Trophoblast cell (in vitro differentiated cells and primary cell): Measurements from ENCODE around the gene PYGL.
A peak's percentile ranks its signal among the peaks of the same experiment; 100 is the strongest.

Source experiments
- DNase-seq, 2 donors: peaks; one replicate each; pipeline ENCODE4 v3.0.0-alpha.2; 2016
- H2AFZ ChIP-seq: 2 replicates; pipeline ENCODE4 v1.6.1; 2013; ENCODE audit warnings: low read length, moderate library complexity, mild to moderate bottlenecking; ENCODE audit not compliant: insufficient read depth, poor library complexity
- H2AK5ac ChIP-seq: 2 replicates; pipeline ENCODE4 v1.6.1; 2013; ENCODE audit warnings: mild to moderate bottlenecking, low read length
- H2BK120ac ChIP-seq: 2 replicates; pipeline ENCODE4 v1.6.1; 2013; ENCODE audit warnings: low read length, mild to moderate bottlenecking, moderate library complexity; ENCODE audit not compliant: insufficient read depth, poor library complexity
- H2BK12ac ChIP-seq: 2 replicates; pipeline ENCODE4 v1.6.1; 2013; ENCODE audit warnings: mild to moderate bottlenecking, low read length, moderate library complexity
- H2BK5ac ChIP-seq: 2 replicates; pipeline ENCODE4 v1.6.1; 2013; ENCODE audit warnings: low read length, low read depth, moderate library complexity, mild to moderate bottlenecking; ENCODE audit not compliant: poor library complexity
- H3K14ac ChIP-seq: 2 replicates; pipeline ENCODE4 v1.6.1; 2013; ENCODE audit warnings: mild to moderate bottlenecking, low read length
- H3K18ac ChIP-seq: 2 replicates; pipeline ENCODE4 v1.6.1; 2013; ENCODE audit warnings: mild to moderate bottlenecking, low read length
- H3K23ac ChIP-seq: 2 replicates; pipeline ENCODE4 v1.6.1; 2013; ENCODE audit warnings: low read length
- H3K27ac ChIP-seq: 2 replicates; pipeline ENCODE4 v1.5.1; 2013; ENCODE audit warnings: low read depth, mild to moderate bottlenecking, inconsistent platforms, low read length, moderate library complexity
- H3K27me3 ChIP-seq: 2 replicates; pipeline ENCODE4 v1.6.1; 2013; ENCODE audit warnings: inconsistent platforms, mild to moderate bottlenecking, low read length, moderate library complexity; ENCODE audit not compliant: insufficient read depth
- H3K36me3 ChIP-seq, 2 experiments: 1 replicate in 1 of 2; 2 replicates in 1 of 2; pipeline ENCODE4 v1.6.1; 2013; ENCODE audit warnings: low read length in 2 of 2, mild to moderate bottlenecking in 2 of 2, moderate library complexity in 1 of 2; ENCODE audit not compliant: insufficient read depth in 2 of 2, control insufficient read depth in 1 of 2
- H3K4ac ChIP-seq: 2 replicates; pipeline ENCODE4 v1.6.1; 2013; ENCODE audit warnings: low read depth, mild to moderate bottlenecking, low read length, moderate library complexity
- H3K4me1 ChIP-seq, 2 experiments: 1 replicate in 1 of 2; 2 replicates in 1 of 2; pipeline ENCODE4 v1.6.1; 2013; ENCODE audit warnings: low read length in 2 of 2, mild to moderate bottlenecking in 2 of 2, moderate library complexity in 1 of 2; ENCODE audit not compliant: insufficient read depth in 2 of 2, control insufficient read depth in 1 of 2
- H3K4me2 ChIP-seq: 2 replicates; pipeline ENCODE4 v1.6.1; 2013; ENCODE audit warnings: inconsistent platforms, mild to moderate bottlenecking, low read length, moderate library complexity
- H3K4me3 ChIP-seq: 2 replicates; pipeline ENCODE4 v1.5.1; 2013; ENCODE audit warnings: mild to moderate bottlenecking, low read depth, low read length, inconsistent platforms
- H3K79me1 ChIP-seq: one replicate; pipeline ENCODE4 v1.6.1; 2013; ENCODE audit warnings: low read length
- H3K79me2 ChIP-seq: 2 replicates; pipeline ENCODE4 v1.6.1; 2013; ENCODE audit warnings: low read length, mild to moderate bottlenecking; ENCODE audit not compliant: control insufficient read depth, insufficient read depth, poor library complexity
- H3K9ac ChIP-seq: 2 replicates; pipeline ENCODE4 v1.6.1; 2013; ENCODE audit warnings: mild to moderate bottlenecking, low read length
- H3K9me3 ChIP-seq: 2 replicates; pipeline ENCODE4 v1.6.1; 2013; ENCODE audit warnings: low read depth, mild to moderate bottlenecking, control low read depth, inconsistent platforms, low read length; ENCODE audit not compliant: insufficient read depth
- H4K12ac ChIP-seq: 2 replicates; pipeline ENCODE4 v1.6.1; 2013; ENCODE audit warnings: low read depth, mild to moderate bottlenecking, low read length, moderate library complexity
- H4K8ac ChIP-seq: 2 replicates; pipeline ENCODE4 v1.6.1; 2013; ENCODE audit warnings: low read depth, mild to moderate bottlenecking, low read length, moderate library complexity
- H4K91ac ChIP-seq: one replicate; pipeline ENCODE4 v1.6.1; 2013; ENCODE audit warnings: low read depth, mild to moderate bottlenecking, low read length, moderate library complexity
- WGBS: extraction: QIAGEN DNeasy Blood & Tissue Kit; methylation state at CpG from one replicate; pipeline ENCODE4 v1.1.7; 2013; ENCODE audit warnings: missing lambda C conversion rate; ENCODE audit not compliant: insufficient read length, insufficient coverage; ENCODE audit errors: extremely low coverage; 5-methylcytosine and 5-hydroxymethylcytosine counted together

PYGL gene

DNA sequence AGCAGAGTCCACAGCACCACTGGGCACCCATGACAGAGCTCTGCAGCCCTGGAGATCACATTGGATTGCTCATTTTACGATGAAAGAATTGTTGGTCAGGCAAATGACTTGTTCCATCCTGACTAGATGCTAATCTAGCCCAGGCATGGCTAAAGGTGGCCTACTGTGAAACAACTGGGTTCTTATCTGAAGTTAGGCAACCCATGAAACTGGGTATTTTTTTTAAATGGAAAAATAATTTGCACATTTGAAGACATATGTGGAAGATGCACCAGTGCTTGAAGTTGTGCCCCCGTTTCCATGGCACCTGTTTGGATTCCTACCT lies 8.3 kb downstream of the PYGL start:
- Histone ChIP-seq H4K8ac (no peak overlapping the region), H3K27me3 (no peaks in the 10 kb centered on the region), H3K9ac (no peak overlapping the region), H2AFZ (no peak overlapping the region), H3K9me3 (no peaks in the 10 kb centered on the region), H3K4me2 (no peak overlapping the region), H3K36me3 (no peaks in the 10 kb centered on the region), H2BK5ac (no peak overlapping the region), H2BK120ac (no peak overlapping the region), H3K23ac (no peak overlapping the region), H3K4me3 (no peak overlapping the region), H3K18ac (no peak overlapping the region), H2AK5ac (no peak overlapping the region), H3K4ac (no peak overlapping the region), H4K91ac (no peak overlapping the region), H4K12ac (no peak overlapping the region), H3K27ac (no peak overlapping the region), H3K4me1 (no peaks in the 10 kb centered on the region), H2BK12ac (no peak overlapping the region), H3K79me1 (no peaks in the 10 kb centered on the region), H3K14ac (no peak overlapping the region), H3K79me2 (no peaks in the 10 kb centered on the region)
- DNase-seq = no peak
- WGBS = no CpG with 5 or more reads among the region's 2 CpGs

GRCh38 chr14:50935126-50936015 lies 8.9 kb downstream of the PYGL start:
- H3K27ac ChIP-seq = no peak overlapping the region
- H3K27me3 ChIP-seq = no peaks in the 10 kb centered on the region
- no peak overlapping the region for H2AK5ac ChIP-seq
- H2BK12ac ChIP-seq = no peak overlapping the region
- H3K4me3 ChIP-seq = no peak overlapping the region
- no CpG with 5 or more reads among the region's 5 CpGs for WGBS
- no peak overlapping the region for H2AFZ ChIP-seq
- no peak overlapping the region for H3K9ac ChIP-seq
- H3K9me3 ChIP-seq = no peaks in the 10 kb centered on the region
- no peak overlapping the region for H3K4me2 ChIP-seq
- H4K12ac ChIP-seq = no peak overlapping the region
- H4K8ac ChIP-seq = no peak overlapping the region
- no peak overlapping the region for H3K23ac ChIP-seq
- H3K36me3 ChIP-seq = no peaks in the 10 kb centered on the region
- H4K91ac ChIP-seq = no peak overlapping the region
- no peak overlapping the region for H2BK120ac ChIP-seq
- no peak for DNase-seq
- H3K79me2 ChIP-seq = no peaks in the 10 kb centered on the region
- no peak overlapping the region for H3K4ac ChIP-seq
- H3K18ac ChIP-seq = no peak overlapping the region
- no peak overlapping the region for H3K14ac ChIP-seq
- no peaks in the 10 kb centered on the region for H3K4me1 ChIP-seq
- H2BK5ac ChIP-seq = no peak overlapping the region
- no peaks in the 10 kb centered on the region for H3K79me1 ChIP-seq

- H3K9me3 ChIP-seq = no peaks in the 10 kb centered on the region
- H4K91ac ChIP-seq = no peak overlapping the region
- no peak overlapping the region for H3K4ac ChIP-seq
- no peak overlapping the region for H2AFZ ChIP-seq
- H3K4me3 ChIP-seq = no peak overlapping the region
- H2BK5ac ChIP-seq = no peak overlapping the region
- no peaks in the 10 kb centered on the region for H3K36me3 ChIP-seq
- no peak overlapping the region for H2BK12ac ChIP-seq
- no peaks in the 10 kb centered on the region for H3K79me1 ChIP-seq
- H3K9ac ChIP-seq = no peak overlapping the region
- no peak overlapping the region for H3K4me2 ChIP-seq
- H3K4me1 ChIP-seq = no peaks in the 10 kb centered on the region
- H3K14ac ChIP-seq = no peak overlapping the region
- no peaks in the 10 kb centered on the region for H3K27me3 ChIP-seq
- no peak overlapping the region for H3K27ac ChIP-seq
- H4K8ac ChIP-seq = no peak overlapping the region
- peak in 1 of 2 donors; percentile 43 for DNase-seq
- H2BK120ac ChIP-seq = no peak overlapping the region
- H3K23ac ChIP-seq = no peak overlapping the region
- no CpG with 5 or more reads among the region's 4 CpGs for WGBS
- no peak overlapping the region for H4K12ac ChIP-seq
- no peak overlapping the region for H2AK5ac ChIP-seq
- H3K79me2 ChIP-seq = no peaks in the 10 kb centered on the region
- H3K18ac ChIP-seq = no peak overlapping the region
These were observed 11.4 kb downstream of the PYGL start for GRCh38 chr14:50932592-50933495.

GRCh38 chr14:50932156-50932555 lies 12.1 kb downstream of the PYGL start:
- Histone ChIP-seq H3K9ac (no peak overlapping the region), H2BK12ac (no peak overlapping the region), H3K14ac (no peak overlapping the region), H3K27me3 (no peaks in the 10 kb centered on the region), H3K4me1 (no peaks in the 10 kb centered on the region), H3K79me1 (no peaks in the 10 kb centered on the region), H3K4me3 (no peak overlapping the region), H3K36me3 (no peaks in the 10 kb centered on the region), H3K27ac (no peak overlapping the region), H3K23ac (no peak overlapping the region), H2BK5ac (no peak overlapping the region), H4K12ac (no peak overlapping the region), H3K79me2 (no peaks in the 10 kb centered on the region), H3K9me3 (no peaks in the 10 kb centered on the region), H4K91ac (no peak overlapping the region), H2BK120ac (no peak overlapping the region), H3K18ac (no peak overlapping the region), H2AK5ac (no peak overlapping the region), H2AFZ (no peak overlapping the region), H3K4ac (no peak overlapping the region), H4K8ac (no peak overlapping the region), H3K4me2 (no peak overlapping the region)
- WGBS = no CpG with 5 or more reads among the region's 1 CpG
- no peak for DNase-seq
